Measurements from ENCODE around the gene PLA2R1. TPM values are rescaled to one million over a fixed set of nuclear protein-coding genes. Genes with fewer than 3 reads are reported as not detected.

The PLA2R1 gene
- total RNA-seq, 3 donors from 2014 or later = 12.5 to 49.9 (median 27.9) TPM

DNA sequence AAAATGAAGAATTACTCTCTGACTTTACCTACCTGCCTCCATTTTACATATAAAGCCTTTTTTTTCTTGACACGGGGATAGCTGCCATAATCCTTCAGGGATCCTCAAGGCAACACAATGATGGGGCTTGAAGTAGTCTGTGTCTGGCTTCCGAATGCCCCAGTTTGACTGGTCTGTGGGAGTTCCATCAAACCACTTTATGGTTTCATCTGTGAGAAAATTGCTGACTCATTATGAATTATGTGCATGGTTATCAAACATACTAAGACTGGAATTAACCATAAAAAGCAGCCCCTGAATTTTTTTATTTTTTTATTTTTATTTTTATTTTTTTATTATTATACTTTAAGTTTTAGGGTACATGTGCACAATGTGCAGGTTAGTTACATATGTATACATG, 117.5 kb downstream of the PLA2R1 start:
- H3K4me3 ChIP-seq = no peak overlapping the region
- no peaks in the 10 kb centered on the region for H3K4me1 ChIP-seq
- no peaks in the 10 kb centered on the region for H3K36me3 ChIP-seq
- intact Hi-C loops (cut with DNase I; ENCODE audit: low total_unique reads) = no loop called here
- no peaks in the 10 kb centered on the region for H3K9me3 ChIP-seq
- DNase-seq (ENCODE audit: low spot score in 2 of 2) = no peak
- H3K27ac ChIP-seq = no peak overlapping the region
- TF ChIP-seq POLR2AphosphoS5 (IDR thresholded peaks at IDR 0.05) (no peak), POLR2A (IDR thresholded peaks at IDR 0.05) (no peak)
- TF ChIP-seq, protein P1, sequence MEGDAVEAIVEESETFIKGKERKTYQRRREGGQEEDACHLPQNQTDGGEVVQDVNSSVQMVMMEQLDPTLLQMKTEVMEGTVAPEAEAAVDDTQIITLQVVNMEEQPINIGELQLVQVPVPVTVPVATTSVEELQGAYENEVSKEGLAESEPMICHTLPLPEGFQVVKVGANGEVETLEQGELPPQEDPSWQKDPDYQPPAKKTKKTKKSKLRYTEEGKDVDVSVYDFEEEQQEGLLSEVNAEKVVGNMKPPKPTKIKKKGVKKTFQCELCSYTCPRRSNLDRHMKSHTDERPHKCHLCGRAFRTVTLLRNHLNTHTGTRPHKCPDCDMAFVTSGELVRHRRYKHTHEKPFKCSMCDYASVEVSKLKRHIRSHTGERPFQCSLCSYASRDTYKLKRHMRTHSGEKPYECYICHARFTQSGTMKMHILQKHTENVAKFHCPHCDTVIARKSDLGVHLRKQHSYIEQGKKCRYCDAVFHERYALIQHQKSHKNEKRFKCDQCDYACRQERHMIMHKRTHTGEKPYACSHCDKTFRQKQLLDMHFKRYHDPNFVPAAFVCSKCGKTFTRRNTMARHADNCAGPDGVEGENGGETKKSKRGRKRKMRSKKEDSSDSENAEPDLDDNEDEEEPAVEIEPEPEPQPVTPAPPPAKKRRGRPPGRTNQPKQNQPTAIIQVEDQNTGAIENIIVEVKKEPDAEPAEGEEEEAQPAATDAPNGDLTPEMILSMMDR (IDR thresholded peaks at IDR 0.05) = no peak
- H3K27me3 ChIP-seq = no peaks in the 10 kb centered on the region

DNA sequence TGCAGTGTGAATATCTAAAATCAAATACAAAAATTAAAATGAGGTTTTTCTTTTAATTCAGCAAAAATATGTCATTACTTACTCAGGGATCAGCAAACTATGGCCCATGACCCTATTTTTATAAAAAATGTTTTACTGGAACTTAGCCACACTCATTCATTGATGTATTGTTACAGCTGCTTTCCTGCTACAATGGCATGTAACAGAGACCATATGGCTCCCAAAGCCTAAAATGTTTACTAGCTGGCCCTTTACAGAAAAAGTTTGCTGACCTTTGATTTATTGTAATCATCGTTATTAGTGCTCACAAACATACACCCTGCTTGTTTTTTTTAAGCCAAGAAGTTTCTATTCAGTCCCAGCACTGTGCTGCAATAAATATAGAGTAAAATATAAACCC, 120.3 kb downstream of the PLA2R1 start:
- Histone ChIP-seq H3K27ac (no peak overlapping the region), H3K4me3 (no peak overlapping the region), H3K36me3 (no peaks in the 10 kb centered on the region), H3K27me3 (no peaks in the 10 kb centered on the region), H3K4me1 (no peaks in the 10 kb centered on the region), H3K9me3 (no peaks in the 10 kb centered on the region)
- intact Hi-C loops (cut with DNase I; ENCODE audit: low total_unique reads) = no loop called here
- DNase-seq (ENCODE audit: low spot score in 2 of 2) = no peak
- TF ChIP-seq, protein P1 (IDR thresholded peaks at IDR 0.05) = no peak
- TF ChIP-seq POLR2AphosphoS5 (IDR thresholded peaks at IDR 0.05) (no peak), POLR2A (IDR thresholded peaks at IDR 0.05) (no peak)

DNA sequence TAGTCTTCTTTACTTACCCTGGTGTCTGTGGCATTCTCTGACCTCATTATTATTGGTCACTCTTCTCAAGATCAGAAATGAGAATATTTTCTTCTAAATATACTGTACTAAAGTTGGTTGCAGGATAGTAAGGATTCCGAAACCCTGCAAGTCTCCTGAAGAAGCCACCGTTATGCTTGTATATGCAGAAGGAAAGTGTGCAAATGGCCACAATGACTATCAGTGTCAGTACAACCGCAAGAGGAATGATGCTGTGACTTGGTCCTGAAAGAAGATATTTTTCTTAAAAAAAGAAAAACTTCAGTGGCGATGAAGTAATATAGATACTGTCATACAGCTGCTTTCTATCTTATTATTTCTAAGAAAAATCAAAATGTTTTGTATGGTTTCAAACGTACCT, 120.7 kb downstream of the PLA2R1 start:
- TF ChIP-seq POLR2A (IDR thresholded peaks at IDR 0.05) (no peak), POLR2AphosphoS5 (IDR thresholded peaks at IDR 0.05) (no peak)
- TF ChIP-seq, protein P1 (IDR thresholded peaks at IDR 0.05) = no peak
- no peaks in the 10 kb centered on the region for H3K9me3 ChIP-seq
- no peaks in the 10 kb centered on the region for H3K27me3 ChIP-seq
- H3K27ac ChIP-seq = no peak overlapping the region
- no peak overlapping the region for H3K4me3 ChIP-seq
- intact Hi-C loops (cut with DNase I; ENCODE audit: low total_unique reads) = no loop called here
- H3K4me1 ChIP-seq = no peaks in the 10 kb centered on the region
- no peaks in the 10 kb centered on the region for H3K36me3 ChIP-seq
- no peak for DNase-seq (ENCODE audit: low spot score in 2 of 2)

- no peaks in the 10 kb centered on the region for H3K4me1 ChIP-seq
- H3K4me3 ChIP-seq = no peak overlapping the region
- H3K27me3 ChIP-seq = no peaks in the 10 kb centered on the region
- DNase-seq (ENCODE audit: low spot score in 2 of 2) = no peak
- no peaks in the 10 kb centered on the region for H3K9me3 ChIP-seq
- no peak overlapping the region for H3K27ac ChIP-seq
- intact Hi-C loops (cut with DNase I; ENCODE audit: low total_unique reads) = no loop called here
- TF ChIP-seq POLR2A (IDR thresholded peaks at IDR 0.05) (no peak), POLR2AphosphoS5 (IDR thresholded peaks at IDR 0.05) (no peak)
- TF ChIP-seq, protein P1 (IDR thresholded peaks at IDR 0.05) = no peak
- H3K36me3 ChIP-seq = no peaks in the 10 kb centered on the region
Measured at GRCh38 chr2:159939946-159940345, 122.5 kb downstream of the PLA2R1 start.

GRCh38 chr2:159938395-159938794, 124.0 kb downstream of the PLA2R1 start:
- TF ChIP-seq POLR2A (IDR thresholded peaks at IDR 0.05) = no peak
- TF ChIP-seq, protein P1 (IDR thresholded peaks at IDR 0.05) = no peak
- TF ChIP-seq POLR2AphosphoS5 (IDR thresholded peaks at IDR 0.05) = no peak
- no peaks in the 10 kb centered on the region for H3K9me3 ChIP-seq
- no peaks in the 10 kb centered on the region for H3K27me3 ChIP-seq
- no peaks in the 10 kb centered on the region for H3K4me1 ChIP-seq
- no peak overlapping the region for H3K27ac ChIP-seq
- intact Hi-C loops (cut with DNase I; ENCODE audit: low total_unique reads) = loop anchor here (1.0 kb wide), 1 partner anchor 18 kb away; no protein-coding TSS in a partner anchor
- DNase-seq (ENCODE audit: low spot score in 2 of 2) = no peak
- no peak overlapping the region for H3K4me3 ChIP-seq
- H3K36me3 ChIP-seq = no peaks in the 10 kb centered on the region
